HG03342 (cell line): ENCODE results near the gene MAML3.

Experiments
- ATAC-seq: cut with Tn5 transposase; IDR thresholded peaks from one replicate; pipeline ENCODE4 v1.9.1; 2021; ENCODE audit warnings: mild to moderate bottlenecking, moderate library complexity; ENCODE audit not compliant: unreplicated experiment

Gene MAML3

GRCh38 chr4:139798456-139798855, 355.5 kb downstream of the MAML3 start:
- ATAC-seq = no peak

- ATAC-seq = no peak
These were observed 356.7 kb downstream of the MAML3 start for GRCh38 chr4:139797287-139797686.

GRCh38 chr4:139795527-139796314, 358.3 kb downstream of the MAML3 start:
- ATAC-seq = no peak

DNA sequence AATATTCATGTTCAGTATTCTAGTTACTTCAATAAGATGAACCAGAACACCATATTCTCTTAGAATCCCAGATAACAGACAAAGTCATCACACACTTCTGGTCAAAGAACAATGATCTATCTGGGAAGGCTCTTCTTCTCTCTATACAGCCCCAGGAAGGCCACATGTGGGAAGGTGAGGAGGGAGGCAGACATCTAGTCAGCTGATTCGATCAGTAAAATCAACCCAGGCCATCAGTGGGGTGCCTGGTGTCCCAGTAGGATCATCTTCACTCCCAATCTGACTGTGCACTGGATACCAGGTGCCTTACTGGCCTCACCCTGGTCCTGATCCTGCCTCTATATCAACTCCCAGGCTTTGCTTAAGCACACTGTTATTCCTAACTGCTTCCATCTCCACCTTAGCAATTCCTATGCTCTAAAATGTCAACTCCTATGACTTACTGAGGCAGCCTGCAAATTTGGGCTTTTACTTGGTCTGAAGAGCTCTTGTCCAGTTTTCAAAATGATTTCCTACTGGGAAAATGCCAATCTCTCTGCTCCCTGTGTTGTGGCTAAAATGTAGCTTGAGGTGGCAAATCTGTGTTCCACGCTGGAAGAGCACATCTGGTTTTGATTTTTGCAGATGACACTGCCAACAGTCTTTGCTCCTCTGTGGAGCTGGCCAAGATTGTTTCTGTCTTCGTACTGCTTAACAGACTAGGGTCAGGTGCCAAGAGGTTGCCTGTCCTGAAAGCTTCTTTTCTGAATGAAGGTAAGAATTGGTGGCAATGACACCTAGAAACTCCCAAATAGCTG, 359.6 kb downstream of the MAML3 start:
- ATAC-seq = no peak

GRCh38 chr4:139791681-139792080, 362.3 kb downstream of the MAML3 start:
- ATAC-seq = no peak

- no peak for ATAC-seq
These were observed 363.7 kb downstream of the MAML3 start for GRCh38 chr4:139790291-139790690.

- ATAC-seq = no peak
These were observed 364.8 kb downstream of the MAML3 start for GRCh38 chr4:139789096-139789654.

- ATAC-seq = no peak
These were observed 367.3 kb downstream of the MAML3 start for GRCh38 chr4:139786494-139787354.

DNA sequence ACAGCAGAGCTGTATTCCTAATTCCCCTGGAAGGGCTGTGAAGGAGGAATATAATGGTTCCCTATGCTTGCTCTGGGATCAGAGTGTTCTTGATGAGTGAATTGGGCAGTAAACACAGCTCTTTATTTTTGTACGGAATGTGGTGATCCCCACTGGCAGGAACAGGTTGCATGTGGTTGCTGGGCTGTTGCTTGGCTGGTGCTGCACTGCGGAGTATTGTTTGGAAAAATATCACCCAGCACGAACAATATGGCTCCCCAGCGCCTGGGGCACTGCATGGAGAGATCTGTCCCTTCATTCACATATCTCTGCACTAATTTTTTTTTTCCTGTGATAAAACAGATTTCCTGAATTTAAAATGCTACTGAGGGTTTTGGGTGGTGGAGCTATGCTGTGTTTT, 368.6 kb downstream of the MAML3 start:
- ATAC-seq = no peak

GRCh38 chr4:139783741-139784484, 370.1 kb downstream of the MAML3 start:
- ATAC-seq = no peak

- ATAC-seq = no peak
These were observed 371.0 kb downstream of the MAML3 start for GRCh38 chr4:139782926-139783522.

GRCh38 chr4:139781066-139781465, 372.9 kb downstream of the MAML3 start:
- ATAC-seq = no peak

GRCh38 chr4:139779691-139780090, 374.3 kb downstream of the MAML3 start:
- ATAC-seq = no peak

GRCh38 chr4:139777757-139778156, 376.2 kb downstream of the MAML3 start:
- no peak for ATAC-seq

DNA sequence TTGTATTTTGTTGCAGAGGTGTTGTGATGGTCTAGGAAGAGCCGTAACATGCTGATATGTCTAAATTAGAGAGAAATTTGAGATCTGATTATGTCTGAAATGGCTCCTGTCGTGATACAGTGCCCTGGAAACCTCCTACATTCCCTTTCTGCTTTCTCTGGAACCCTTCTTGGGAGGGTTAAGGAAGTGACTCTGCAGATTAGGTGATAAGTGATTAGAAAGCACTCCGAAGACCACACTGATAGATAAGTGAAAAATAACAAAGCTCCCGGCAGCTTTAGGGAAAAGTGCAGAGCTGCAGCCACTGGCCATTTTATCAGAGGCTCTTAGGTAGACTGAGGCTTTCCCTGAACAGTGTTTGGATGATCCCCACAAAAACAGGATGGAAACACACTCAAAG, 377.7 kb downstream of the MAML3 start:
- no peak for ATAC-seq

- ATAC-seq = no peak
These were observed 379.1 kb downstream of the MAML3 start for GRCh38 chr4:139774759-139775487.

DNA sequence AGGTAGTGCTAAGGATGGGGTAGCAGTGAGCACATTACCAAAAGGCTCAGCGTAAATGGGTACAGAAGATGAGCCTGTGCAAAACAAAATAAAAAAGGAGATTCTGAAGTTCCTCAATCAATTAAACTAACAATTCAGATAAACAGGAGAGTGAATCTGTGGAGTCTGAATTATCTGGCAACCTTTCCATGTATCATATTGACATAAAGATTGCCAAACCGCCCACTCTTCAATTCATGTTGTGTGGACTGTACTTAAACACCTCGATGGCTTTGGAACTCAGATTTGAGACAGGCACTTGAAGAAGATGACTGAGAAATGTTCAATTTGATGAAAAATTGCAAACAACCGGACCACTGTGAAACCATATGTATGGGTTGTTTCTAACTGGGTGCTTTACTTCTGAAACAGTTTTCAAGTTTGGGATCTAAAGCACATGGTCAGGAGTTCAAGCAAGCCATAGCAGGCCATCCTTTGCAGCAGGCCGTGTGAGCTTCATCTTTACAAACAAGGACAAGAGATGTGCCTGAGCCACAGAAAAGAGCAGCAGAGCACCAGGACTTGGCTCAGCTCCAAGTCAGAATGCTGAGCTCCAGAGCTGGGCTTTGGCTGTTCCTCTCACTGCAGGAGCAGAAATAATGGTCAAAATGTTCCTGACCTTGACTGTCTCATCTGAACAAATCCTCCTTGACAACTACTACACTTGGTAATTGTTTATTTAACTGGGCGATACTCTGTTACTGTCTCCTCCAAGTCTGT, 380.2 kb downstream of the MAML3 start:
- ATAC-seq = no peak

- ATAC-seq = no peak
These were observed 383.6 kb downstream of the MAML3 start for GRCh38 chr4:139770361-139770760.
